HG02610 (cell line): ENCODE results near the gene FMNL1.

Experiments
- ATAC-seq: cut with Tn5 transposase; IDR thresholded peaks from one replicate; pipeline ENCODE4 v1.9.1; 2021; ENCODE audit warnings: mild to moderate bottlenecking, moderate library complexity; ENCODE audit not compliant: unreplicated experiment

The FMNL1 gene

GRCh38 chr17:45222996-45223538, 1.4 kb downstream of the FMNL1 start:
- no peak for ATAC-seq

DNA sequence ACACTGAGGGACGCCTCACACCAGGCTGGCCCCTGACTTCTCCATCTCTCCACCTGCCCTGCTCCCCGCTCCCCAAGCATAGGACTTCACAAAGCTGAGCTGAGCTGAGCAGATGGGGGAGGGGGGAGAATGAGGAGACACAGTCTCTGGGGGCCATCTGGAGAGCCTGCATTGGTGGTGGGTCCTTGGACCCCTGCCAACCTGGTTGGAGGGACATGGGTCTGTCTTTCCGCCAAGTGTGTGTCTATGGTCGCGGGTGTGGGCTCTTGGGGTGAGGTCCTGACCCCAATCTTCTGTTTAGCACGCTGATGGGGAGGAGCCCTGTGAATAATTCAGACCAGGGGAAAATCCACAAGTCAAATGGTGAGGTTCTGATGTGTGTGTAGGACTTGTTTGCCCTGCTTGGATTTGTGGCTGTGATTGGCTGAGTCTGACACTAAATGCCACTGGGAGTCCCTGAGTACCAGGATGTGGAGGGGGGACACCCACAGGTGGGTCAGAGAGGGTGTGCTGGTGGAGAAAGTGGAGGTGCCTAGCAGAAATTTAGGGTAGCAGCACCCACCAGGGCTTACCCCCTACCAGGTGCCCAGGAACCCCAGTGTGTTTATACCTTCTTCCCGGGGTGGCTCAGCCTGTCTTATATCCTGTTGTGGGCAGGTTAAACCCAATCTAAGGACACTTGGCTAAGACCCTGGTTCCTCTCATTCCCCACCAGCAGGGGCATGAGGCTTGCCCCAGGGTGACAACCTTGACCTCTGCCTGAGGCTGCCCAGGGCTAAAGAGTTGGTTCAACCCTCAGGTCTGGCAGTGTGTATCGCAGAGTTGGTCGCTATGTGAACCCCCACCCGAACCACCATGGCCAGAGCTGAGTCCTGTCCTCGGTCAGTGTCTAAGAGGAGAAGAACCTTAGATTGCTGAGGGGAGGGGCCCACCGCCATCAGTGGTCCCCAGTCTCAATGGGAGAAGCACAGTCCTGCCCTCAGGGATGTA, 2.1 kb downstream of the FMNL1 start:
- no peak for ATAC-seq

DNA sequence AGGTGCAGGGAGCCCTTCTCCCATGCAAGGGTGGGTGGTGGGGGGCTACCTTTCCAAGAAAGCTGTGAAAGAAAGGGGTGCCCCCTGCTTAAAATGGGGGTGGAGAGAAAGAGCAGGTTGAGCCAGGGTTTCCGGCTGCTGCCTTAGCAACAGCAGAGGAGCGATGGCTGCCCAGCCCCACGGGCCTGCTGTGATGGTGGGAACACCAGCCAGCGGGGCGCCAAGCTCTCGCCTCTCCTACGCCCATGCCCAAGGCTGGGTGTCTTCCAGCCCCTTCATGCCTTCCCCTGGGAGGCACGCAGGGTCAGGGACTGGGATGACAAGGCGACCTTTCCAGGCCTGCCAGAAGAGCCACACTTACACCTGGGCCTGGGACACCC, 3.0 kb downstream of the FMNL1 start:
- no peak for ATAC-seq

DNA sequence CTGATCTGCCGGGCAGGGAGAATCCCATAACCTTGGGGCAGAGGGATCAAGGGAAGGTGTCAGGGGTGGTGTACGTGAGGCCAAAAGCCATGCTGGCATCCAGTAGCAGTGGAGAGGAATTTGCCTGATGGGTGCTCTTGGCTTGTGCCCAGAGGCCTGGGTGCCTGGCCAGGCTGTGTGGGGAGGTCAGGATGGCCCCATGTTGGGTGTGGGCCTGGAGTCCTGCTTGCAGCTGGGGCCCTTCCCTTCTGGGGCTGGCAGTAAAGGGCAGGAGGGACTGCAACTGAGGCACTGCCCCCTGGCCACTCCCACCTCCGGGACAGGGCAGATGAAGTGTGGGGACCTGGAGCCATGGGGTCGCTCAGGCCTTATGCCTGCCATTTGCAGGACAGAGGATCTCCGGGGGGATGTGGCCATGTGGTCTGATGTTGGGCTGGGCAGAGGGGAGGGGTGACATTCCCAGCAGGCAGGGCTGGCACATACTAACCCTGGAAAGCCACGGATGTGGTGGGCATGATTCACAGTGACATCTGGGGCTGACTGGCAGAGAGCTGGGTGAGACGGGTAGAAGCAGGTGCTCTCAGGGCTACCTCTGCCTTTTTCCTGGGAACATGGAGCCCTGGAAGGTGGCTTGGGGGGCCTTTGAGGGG, 3.5 kb downstream of the FMNL1 start:
- ATAC-seq: no peak

DNA sequence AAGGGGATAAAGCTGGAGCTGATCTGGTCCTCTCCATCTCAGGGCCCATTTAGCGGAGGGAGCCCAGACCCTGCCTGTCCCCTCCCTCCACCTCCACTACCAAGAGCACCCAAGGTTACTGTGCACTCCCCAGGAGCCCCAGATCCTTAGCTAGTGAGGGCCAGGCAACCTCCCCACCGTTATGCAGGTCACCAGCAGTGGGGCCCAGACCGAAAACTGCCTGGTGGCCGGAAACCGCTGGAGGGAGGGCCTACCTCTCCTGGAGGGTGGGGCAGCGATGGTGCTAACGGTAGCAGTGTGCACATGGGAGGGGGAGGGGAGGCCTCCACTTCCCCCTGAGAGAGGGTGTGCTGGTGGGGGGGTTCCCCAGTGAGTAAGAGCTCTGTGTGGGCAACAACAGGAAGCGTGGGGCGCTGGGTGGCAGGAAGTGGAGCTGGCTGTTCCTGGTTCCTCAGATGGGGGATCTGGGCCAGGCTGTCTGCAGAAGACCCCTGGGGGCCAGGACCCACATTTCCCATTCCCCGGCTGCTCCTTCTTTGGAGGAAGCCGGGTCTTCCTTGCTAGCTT, 4.4 kb downstream of the FMNL1 start:
- peak; percentile 44 for ATAC-seq

DNA sequence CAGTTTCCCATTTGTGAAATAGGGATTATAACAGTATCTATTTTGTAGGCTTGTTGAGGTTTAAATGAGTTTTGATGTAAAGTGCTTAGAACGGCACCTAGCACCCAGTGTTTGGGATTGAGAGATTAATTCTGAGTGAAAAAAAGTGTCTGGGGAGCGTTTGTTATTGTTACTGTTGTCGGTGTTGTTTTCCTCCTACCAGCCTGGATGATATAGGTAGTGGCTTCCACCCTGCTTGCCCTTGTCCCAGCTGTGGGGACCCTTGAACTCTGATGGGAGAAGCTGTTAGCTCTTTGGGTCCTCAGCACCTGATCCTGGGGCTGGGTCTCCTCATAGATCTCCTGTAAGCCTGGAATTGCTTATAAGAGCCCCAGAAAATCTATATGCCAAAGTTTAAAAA, 4.9 kb downstream of the FMNL1 start:
- no peak for ATAC-seq

DNA sequence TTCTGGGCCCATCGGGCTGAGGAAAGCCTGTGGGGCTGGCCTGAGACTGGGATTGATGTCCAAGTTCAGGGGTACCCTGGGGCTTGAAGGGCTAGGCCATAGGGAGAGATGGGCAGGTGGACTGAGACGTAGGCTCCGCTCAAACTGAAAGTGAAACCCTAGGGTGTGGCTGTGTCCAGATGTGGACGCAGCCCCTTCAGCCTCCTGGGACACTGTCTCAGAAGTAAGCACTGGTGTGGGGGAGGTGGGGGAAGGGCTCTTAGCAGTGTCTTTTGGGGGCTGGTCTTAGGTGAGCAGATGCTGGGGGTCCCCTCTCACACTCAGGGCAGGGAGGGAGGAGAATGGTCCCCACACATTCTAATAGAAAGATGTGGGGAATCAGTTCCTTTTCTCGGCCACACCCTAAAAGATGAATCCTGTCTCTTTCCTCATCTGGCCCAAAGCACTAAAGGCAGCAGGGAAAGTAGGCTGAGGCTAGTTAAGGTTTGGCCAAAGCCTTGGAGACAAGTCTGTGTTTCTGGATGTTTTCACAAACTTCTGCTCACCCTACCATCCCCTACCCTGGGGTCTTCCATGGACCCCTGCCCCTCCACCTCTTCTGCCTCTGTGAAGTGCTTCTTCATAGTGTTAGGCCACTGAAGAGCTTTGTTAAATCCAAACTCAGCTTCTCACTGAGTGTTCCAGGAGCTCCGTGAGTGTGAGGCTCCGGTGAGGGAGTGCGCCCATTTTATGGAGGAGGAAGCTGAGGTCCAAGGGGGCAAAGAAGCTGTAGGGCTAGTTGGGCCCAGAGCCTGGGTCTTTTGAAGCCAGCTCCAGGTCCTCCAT, 5.6 kb downstream of the FMNL1 start:
- peak; percentile 23 for ATAC-seq

DNA sequence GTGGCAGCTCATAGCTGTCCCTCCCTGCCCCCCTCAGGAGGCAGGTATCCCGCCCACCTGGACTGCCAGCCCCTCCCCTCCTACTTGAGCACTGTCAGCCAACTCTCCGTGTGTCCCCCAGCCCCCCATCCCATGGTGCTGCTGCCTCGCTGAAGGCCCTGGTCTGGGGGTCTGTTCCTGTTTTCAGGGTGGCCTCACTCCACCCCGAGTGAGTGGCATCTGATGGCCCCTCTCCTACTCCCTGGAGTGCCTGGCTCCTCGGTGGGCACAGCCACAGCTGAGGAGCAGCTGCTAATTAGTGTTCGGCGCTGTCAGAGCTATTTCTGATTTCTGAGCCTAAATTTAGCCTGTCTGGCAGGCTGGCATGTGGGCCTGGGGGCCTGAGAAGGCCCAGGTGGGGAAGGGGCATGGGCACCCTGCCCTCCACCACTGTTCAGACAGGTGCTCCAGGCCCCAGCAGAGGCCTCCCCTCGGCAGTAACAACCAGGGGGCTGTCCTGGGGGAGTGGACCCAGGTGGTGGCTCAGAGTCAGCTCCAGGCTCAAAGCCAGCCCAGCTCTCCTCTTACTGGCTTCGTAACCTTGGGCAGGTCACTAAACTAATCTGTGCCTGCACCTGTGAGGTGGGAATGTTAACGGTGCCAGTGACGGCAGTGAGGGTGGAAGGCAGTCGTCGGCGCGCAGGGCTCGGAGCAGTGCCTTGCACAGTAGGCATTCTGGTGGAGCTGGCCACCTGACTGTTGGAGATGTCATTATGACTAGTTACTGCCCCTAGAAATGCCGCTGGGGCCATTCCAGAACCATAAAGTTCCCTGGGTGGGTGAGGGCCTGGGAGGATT, 6.5 kb downstream of the FMNL1 start:
- no peak for ATAC-seq

DNA sequence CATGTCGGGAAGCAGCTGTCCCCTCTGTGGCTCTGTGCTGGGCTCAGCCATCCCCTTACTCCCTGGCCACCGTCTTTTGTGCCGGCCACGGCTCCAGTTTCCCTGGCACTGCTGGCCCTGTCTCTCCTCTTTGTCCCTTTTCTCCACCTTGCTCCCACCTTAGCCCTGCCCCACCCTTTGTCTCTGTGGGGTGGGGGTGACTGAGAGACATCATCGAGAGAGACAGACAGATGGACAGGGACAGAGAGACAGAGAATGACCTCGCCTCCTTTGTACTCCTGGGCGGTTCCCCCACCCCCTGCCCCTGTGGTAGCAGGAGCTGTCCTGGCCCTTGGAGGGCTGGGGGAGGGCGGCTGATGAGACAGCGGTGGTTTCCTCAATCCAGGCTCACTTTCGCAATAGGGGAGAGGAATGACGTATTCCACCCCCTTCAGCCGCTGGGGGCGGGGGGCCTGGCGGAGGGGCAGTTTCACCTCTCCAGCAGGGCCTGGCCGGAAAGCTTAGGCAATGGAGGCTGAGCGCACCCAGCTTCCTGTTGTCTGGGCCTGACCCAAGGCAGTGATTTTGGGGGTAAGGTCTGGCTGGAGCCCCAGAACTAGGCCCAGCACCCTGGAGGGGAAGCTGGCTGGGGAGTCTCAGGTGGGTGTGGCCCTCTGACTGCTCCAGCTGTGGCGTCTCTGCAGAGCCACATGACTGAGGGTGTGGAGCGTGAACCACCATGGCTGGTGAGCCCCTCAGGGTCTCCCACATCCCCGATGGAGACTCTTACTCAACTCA, 7.3 kb downstream of the FMNL1 start:
- ATAC-seq: peak; percentile 40

GRCh38 chr17:45229681-45230409, 8.2 kb downstream of the FMNL1 start:
- ATAC-seq: no peak

DNA sequence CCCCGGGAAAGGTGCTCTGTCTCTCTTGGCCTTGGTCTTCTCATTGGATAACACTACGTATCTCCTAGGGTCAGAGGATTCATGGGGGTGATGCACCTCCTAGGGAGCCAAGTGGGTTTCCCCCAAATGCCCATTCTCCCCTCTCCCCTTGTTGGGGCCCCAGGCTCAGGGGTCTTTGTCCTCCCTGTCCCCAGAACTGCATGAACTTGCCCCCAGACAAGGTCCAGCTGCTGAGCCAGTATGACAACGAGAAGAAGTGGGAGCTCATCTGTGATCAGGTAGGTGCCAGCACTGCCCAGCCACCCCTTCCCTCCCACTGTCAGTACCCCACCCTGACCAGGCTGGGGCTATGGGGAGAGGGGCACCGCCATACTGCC, 8.7 kb downstream of the FMNL1 start:
- ATAC-seq: no peak

DNA sequence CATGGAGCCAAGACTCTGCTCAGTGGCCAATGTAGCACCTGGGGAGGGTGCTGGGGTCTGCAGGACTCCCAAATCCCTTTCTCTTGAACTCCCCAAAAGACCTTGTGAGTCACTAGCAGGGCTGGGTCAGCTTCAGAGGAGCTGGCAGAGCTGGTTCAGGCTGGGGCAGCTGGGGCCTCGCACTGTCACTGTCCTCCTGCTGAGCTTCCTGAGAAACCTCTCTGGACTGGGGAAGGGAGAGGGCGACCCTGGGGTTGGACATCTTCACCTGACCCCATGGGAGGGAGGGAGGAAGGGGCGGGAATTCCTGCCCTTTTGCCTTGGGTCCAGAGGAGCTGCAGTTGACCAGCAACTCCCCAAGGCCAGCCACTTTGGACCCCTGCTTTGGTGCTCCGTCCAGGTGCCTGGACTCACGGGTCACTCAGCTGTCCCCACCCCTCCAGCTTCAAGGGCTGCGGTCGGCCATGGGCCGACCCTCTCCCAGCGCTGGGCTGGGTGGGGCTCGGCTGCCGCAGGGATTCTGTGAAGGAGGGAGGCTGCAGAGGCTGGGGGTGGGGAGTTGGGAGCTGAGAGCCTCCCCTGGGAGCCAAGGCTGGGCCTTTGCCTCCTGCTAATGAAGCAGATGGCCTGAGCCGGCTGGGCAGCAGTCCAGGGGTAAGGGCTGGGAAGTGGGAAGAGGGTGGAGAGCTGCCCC, 9.2 kb downstream of the FMNL1 start:
- no peak for ATAC-seq

DNA sequence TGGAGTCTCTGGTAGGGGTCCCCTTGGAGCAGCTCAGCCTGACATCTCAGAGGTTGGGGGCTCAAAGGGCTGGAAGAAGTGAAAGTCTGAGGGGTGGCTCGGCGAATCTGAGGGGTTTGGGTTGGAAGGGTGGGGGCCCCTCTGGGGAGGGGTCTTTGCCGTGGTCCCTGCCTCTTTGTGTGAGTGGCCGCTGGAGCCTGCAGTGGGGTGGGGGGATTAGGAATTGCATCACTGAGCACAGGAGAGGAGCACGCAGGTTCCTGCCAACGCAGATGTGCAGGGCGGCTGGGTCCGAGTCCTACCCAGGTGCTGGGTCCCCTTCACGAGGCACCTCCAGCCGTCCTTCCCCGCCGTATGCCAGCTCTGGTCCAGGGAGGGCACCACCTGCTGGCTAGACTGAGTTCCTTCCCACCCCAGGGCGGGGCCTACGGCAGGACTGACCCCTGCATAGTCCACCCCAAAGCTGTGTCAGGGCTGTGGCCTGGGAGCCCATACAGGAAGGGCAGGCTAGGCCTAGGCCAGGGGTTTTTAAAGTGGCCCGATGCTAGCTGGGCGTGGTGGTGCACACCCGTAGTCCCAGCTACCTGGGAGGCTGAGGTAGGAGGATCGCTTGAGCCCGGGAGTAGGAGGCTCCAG, 9.9 kb downstream of the FMNL1 start:
- no peak for ATAC-seq

- no peak for ATAC-seq
These were observed 11.1 kb downstream of the FMNL1 start for GRCh38 chr17:45232514-45233422.

- ATAC-seq: no peak
These were observed 11.8 kb downstream of the FMNL1 start for GRCh38 chr17:45233423-45233924.
